Measurements from ENCODE around the gene GNG12.

The GNG12 gene

DNA sequence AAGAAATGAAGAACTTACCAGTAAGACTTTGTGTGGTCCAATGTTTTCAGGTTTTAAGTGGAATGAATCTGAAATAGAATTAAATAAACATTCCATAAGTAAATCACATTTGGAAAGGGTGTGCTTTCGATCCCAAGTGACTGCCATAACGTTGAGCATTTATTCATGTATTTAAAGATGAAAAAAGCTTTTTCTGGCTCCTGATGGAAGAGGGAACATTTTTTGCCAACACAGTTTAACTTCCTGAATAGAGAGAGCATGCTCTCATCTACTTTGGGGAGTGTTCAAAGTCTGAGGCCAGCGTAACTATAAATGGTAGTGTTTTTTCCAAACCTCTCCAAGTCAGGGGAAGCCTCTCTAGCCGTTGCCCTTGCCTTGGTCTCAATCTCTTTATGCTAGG lies 55.8 kb downstream of the GNG12 start:
- DNase-seq = no peak

GRCh38 chr1:67777016-67777415 lies 56.3 kb downstream of the GNG12 start:
- no peak for DNase-seq

DNA sequence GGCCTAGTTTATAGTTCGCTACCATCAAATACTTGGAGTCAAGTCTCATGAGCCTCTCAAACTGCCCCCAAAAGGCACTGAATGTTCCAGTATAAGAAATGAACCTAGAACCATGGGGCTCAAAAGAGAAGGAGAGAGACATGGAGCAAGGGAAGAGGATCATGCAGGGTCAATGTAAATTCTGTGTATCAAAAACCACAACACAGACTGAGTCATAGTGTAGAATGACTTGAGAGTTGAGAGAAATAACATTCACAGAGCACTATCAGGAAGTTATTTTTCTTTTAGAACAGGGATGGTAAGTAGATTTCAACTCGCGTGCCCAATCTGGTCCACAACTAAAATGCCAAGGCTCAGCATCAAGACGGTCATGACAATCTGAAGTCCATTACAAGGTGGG lies 59.8 kb downstream of the GNG12 start:
- no peak for DNase-seq

DNA sequence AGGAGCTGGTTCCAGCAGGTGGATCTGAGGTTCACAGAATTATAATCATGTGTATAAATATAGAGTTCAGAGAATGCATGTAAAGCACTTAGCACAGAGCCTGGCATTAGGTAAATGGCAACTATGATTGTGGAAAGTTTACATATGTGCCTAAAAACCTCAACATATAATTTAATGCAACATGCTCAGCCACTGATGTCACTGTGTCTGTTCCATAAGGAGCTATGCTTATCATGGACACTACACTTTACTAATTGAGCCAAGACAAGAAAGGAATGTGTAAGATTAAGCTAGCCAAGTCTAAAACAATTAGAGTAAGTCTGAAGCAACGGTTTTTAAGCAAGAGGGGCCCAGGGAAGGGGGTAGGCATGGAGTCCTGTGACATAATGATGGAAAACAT lies 61.5 kb downstream of the GNG12 start:
- DNase-seq = no peak

DNA sequence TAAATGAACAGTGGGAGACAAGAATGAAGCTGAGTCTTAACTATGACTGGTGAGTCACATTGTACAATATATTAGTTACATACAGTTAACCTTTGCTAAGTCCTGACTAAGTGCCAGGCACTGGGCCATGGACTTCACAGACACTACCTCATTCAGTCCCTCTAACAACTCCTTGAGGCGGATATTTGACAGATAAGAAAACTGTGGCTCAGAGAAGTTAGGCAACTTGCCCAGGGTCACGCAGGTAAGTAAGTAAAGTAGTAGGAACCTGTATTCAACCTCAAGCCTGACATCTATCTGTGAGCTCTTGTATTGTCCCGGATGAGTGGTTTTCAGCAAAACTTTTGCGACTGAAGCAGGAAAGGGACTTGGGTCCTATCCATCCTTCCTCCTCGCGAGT lies 62.1 kb downstream of the GNG12 start:
- DNase-seq = no peak

DNA sequence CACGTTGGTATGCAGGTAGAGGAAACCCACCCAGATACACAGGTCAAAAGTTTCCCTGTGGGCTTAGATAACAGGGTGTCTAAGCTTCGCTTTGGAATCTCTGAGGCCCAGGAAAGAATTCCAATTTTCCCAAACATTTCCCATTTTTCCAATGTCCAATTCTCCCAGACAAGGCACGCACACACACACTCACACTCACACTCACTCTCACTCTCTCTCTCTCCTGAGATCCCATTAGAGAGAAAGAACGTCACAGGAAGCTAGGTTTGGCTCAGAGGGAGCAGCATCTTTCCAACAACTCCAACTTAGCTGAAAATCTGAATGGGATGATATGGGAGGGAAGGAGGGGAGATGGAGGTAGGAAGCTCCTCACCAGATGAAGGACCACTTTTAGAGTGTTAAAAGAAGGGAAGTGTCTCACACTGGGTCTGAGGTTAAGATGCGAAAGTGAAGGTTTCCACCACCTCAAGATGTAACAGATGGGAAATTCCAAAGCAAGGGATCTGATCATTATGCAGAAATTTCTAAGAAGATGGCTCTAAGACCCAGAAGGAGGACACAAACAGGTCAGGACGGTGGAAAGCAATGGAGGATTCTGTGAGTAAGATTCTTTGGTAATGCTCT lies 63.5 kb downstream of the GNG12 start:
- DNase-seq = no peak

- DNase-seq = no peak
These were observed 64.8 kb downstream of the GNG12 start for GRCh38 chr1:67768480-67768879.

DNA sequence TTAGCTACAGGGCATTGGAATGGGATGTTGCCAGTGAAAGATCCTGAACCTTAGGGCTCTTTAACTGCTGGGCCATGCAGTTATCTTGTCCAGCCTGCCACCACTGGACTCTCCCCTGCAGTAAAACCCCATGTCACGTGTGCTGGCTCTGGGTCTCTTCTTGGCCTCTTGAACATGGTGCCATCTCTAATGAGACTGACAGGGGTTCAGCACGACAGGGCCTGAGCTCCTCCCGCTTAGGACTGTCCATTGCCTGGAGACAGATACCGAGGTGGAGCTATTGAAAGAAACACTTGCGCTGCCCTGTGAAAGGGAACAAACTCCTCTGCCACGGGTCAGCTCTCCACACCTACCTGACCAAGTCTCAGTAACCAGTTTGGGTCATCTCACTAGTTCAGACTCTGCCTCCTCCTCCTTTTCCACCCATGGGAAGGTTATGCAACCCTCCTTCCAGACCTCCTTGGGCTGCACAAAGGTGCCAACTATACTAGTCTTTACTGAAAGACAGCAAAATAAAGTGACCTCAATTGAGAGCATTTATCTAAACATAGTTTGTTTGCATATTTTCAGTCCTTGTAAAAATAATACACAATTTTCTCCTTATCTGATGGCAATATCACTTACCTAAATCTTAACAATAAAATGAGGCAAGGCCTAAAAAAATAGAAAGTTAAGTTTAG lies 66.0 kb downstream of the GNG12 start:
- DNase-seq = no peak

GRCh38 chr1:67766141-67766978 lies 66.9 kb downstream of the GNG12 start:
- peak; percentile 32 for DNase-seq

- DNase-seq = no peak
These were observed 68.6 kb downstream of the GNG12 start for GRCh38 chr1:67764633-67765032.

DNA sequence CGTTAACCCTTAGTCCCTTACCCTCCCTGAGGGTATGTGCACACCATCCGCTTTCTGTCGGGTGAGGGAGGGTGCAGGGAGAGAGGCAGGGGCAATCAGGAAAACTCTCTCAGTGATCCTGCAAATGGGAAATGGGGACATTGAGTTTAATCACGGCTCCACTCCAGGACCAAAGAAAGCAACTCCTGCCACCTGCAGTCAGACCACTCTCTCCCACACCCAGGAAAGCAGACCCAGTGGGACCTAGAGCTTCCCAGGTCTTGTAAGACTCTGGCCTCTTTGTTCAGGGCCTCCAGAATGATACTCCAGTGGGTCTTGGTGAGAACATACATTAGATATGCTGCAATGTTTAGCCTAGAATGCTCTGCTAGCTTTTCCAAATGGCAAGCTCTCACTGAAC lies 71.5 kb downstream of the GNG12 start:
- no peak for DNase-seq

- DNase-seq = no peak
These were observed 72.2 kb downstream of the GNG12 start for GRCh38 chr1:67761091-67761490.

DNA sequence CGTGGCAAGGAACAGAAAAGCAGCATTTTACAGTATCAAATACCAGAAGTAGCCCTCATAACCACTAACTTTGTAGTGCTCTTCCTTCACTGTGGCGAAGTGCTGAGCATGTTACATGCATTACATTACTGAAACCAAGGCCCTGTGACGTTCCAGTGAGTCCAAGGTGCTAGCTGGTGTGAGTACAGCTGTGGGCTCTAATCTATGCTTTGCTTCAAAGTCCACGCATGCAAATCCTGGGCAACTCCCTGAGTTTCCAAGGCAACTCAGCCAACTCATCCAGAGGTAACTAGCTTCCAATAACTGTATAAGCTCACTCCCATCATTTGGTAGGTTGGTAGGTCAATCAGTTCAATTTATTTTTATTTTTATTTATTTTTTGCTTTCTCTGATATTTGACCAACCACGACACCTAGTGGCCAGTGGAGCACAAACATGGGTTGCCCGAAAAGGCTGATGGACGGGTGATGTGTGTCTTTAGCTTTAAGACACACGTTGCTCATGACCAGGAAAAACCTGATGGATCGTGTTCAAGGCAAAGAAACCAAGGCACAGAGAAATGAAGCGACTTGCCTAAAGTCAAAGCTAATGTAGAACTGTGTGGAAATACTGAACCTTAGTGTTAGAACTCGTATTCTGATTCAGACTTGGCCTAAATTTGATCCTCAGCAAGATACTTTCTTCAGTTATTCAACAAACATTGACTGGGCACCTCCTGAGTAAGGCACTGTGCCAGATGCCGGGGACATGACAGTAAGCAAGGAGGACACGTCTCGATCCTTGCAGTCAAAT lies 73.0 kb downstream of the GNG12 start:
- peak; percentile 55 for DNase-seq

GRCh38 chr1:67759692-67760029 lies 73.6 kb downstream of the GNG12 start:
- DNase-seq = no peak

- no peak for DNase-seq
These were observed 74.2 kb downstream of the GNG12 start for GRCh38 chr1:67759066-67759465.

- DNase-seq = no peak
These were observed 77.6 kb downstream of the GNG12 start for GRCh38 chr1:67755619-67756018.

- no peak for DNase-seq
These were observed 78.1 kb downstream of the GNG12 start for GRCh38 chr1:67755160-67755559.

DNA sequence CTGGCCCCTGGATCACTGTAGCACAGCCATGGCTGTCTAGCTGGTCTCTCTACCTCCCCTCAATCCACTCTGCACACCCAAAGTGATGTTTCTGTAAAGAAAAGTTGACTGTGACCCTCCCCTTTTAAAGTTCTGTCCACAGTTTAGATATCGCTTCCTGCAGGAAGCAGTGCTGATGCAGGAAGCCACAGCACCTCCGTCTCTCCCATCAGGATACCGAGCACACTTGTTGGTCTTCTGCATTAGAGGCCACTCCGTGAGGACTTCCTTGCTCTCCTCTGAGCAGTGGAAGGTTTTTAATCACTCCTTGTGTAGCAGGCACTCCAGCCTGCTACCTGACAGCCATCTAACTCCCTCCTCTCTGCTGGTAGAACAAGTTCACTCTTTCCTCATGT lies 78.7 kb downstream of the GNG12 start:
- DNase-seq = no peak

GRCh38 chr1:67753776-67754525 lies 79.3 kb downstream of the GNG12 start:
- no peak for DNase-seq

- DNase-seq = no peak
These were observed 81.0 kb downstream of the GNG12 start for GRCh38 chr1:67752306-67752705.

DNA sequence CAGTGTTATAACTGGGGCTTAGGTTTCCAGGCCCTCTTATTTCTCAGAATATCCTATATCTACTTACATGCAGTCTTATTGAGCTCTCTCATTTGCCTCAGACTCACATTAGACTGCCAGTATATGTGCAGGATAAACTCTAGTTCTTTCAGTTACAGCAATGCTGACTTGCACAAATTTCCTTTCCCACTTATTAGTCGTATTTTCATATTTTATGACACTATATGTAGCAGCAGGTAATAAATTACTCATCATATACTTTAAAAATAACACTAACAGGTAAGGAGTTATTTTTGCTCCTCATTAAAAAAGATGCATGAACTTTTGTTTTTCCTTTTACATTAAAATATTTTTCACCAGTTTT lies 82.6 kb downstream of the GNG12 start:
- DNase-seq = no peak

DNA sequence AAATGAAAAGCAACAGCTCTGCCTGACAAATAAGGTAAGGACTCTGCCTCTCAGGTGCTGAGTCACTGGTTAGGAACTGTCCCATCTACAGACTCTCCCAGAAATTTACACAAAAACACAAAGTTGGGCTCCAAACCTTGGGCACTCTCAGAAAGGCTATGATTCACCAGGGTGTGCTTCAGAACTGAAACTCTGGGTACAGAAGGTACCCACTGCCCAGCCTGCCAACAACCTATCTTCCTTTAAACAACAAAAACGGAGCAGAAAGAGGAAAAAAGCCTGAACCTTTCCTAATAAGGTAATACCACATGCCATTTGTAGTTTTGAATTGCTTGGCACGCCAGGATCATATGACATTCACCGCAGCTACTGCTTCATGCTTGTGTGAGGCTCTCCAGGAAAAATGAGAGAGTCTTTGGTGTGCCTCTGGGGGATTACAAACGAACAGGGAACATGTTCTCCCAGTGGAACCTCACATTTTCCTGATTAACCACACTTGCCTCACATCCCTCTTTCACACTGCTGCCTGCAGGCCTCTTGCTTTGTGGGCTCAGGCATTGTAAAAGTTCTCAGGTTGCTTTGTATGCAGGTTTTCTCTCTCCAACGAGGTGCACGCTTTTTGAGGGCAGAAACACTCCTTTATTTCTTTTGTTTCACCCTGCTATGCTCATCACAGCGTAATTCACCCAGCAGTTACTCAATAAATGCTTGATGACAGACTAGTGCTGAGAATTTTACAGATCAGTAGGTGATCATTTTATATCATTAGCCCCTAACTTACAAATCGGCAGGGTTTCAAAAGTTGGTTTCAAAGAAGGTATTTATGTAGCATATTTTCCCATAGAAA lies 83.2 kb downstream of the GNG12 start:
- no peak for DNase-seq
